Ovary (tissue), 9 donors: ENCODE data around the gene GYG1. TPM values are rescaled to one million over a fixed set of nuclear protein-coding genes. Genes with fewer than 3 reads are reported as not detected.

ENCODE experiments used
- DNase-seq, 5 donors: peaks; one replicate each; pipeline ENCODE4 v3.0.0-alpha.2; 2019 to 2020
- H3K27ac ChIP-seq, 2 donors: fragments of 200-600 bp; one replicate each; pipeline versions ENCODE4 v1.5.1 to v1.8.0; 2019 to 2022
- H3K27me3 ChIP-seq: fragments of 200-600 bp; one replicate; pipeline ENCODE4 v1.8.0; 2022
- H3K36me3 ChIP-seq: fragments of 200-600 bp; sonication (generic); one replicate; pipeline ENCODE4 v1.5.1; 2019
- H3K4me1 ChIP-seq: one replicate; pipeline ENCODE4 v1.8.1; 2013; ENCODE audit warnings: mild to moderate bottlenecking, moderate library complexity; ENCODE audit not compliant: insufficient read depth
- H3K4me3 ChIP-seq: fragments of 200-600 bp; sonication (generic); one replicate; pipeline ENCODE4 v1.5.1; 2017
- H3K9me3 ChIP-seq, 2 donors: fragments of 200-600 bp in 1 of 2; sonication (generic) in 1 of 2; one replicate each; pipeline versions ENCODE4 v1.5.1 to v1.8.1; 2013 to 2019; ENCODE audit warnings: mild to moderate bottlenecking in 1 of 2, moderate library complexity in 1 of 2
- CTCF ChIP-seq, 3 donors: fragments of 450-650 bp in 2 of 3; fragments of 200-600 bp in 1 of 3; IDR thresholded peaks; one replicate each; pipeline versions ENCODE4 v1.5.1 to v1.8.0; 2016 to 2022; ENCODE audit warnings: antibody characterized with exemption in 3 of 3, mild to moderate bottlenecking in 1 of 3
- EP300 ChIP-seq: sonication (generic); formaldehyde crosslinking; IDR thresholded peaks from one replicate; pipeline ENCODE4 v1.6.1; 2017; ENCODE audit warnings: antibody characterized with exemption
- POLR2A ChIP-seq: fragments of 450-650 bp; IDR thresholded peaks from one replicate; pipeline ENCODE4 v1.6.1; 2017; ENCODE audit warnings: antibody characterized with exemption, mild to moderate bottlenecking, moderate library complexity
- WGBS, 3 donors: extraction: QIAGEN DNeasy Blood & Tissue Kit in 1 of 3; methylation state at CpG; one replicate each; pipeline versions ENCODE4 v1.1.5 to v1.1.7; 2013 to 2017; 5-methylcytosine and 5-hydroxymethylcytosine counted together
- intact Hi-C, 4 donors: fragments of 100-400 bp; cut with DNase I; formaldehyde crosslinking; loops; one replicate each; pipeline versions ENCODE4 v1.11.0 to v1.15.1; 2022 to 2023
- polyA plus RNA-seq, 2 donors: library from polyadenylated mRNA; stranded (reverse); fragments of 200-250 nt in 1 of 2; fragments of 350-450 nt in 1 of 2; fragmentation: Illumina TruSeq in 1 of 2; extraction: RNeasy Lipid Tissue Mini Kit (QIAGEN cat#74804) in 1 of 2; gene quantifications; one replicate each; pipeline ENCODE4 v1.2.3, GENCODE V29; 2013 to 2014
- total RNA-seq, 7 donors: library from RNA; depleted of rRNA in 2 of 7; stranded (reverse); fragments of >200 nt in 2 of 7; fragmentation: NEBNext Ultra II Directional in 3 of 7; extraction: Animal tissue kit (Norgen Biotek cat#: 25700) in 3 of 7; gene quantifications; one replicate each; pipeline versions ENCODE4 v1.1.0 to v1.2.4, GENCODE V29; 2016 to 2023
- donor health status: DM: no; HTN: no; CAD: no; lungs with moderate emphysema.
- donor health status: DM: no; HTN: no; CAD: no.
- donor health status: Bipolar disorder and iron deficiency.
- donor health status: DM: yes; HTN: yes; CAD: no.
- donor health status: DM: no; HTN: no; CAD: no.
- donor health status: DM: yes; HTN: yes; CAD: no.

GYG1 gene
- total and polyA plus RNA-seq, 9 donors: 23.8 to 86.1 (median 58.4) TPM

GRCh38 chr3:149005416-149005815 lies 14.1 kb downstream of the GYG1 start:
- Histone ChIP-seq H3K4me1 (no peaks in the 10 kb centered on the region), H3K9me3 (no peaks in the 10 kb centered on the region), H3K4me3 (no peak overlapping the region), H3K36me3 (no peaks in the 10 kb centered on the region), H3K27ac (no peak overlapping the region), H3K27me3 (no peaks in the 10 kb centered on the region)
- whole genome bisulfite sequencing, 3 donors: 48 to 67% (median 54%) methylated on average over 1 of the region's 1 CpG
- TF ChIP-seq CTCF (IDR thresholded peaks at IDR 0.05) (no peak), POLR2A (no peak), EP300 (no peak)
- no peak for DNase-seq
- intact Hi-C loops: no loop called here

GRCh38 chr3:149007567-149008257 lies 16.4 kb downstream of the GYG1 start:
- no peaks in the 10 kb centered on the region for H3K4me1 ChIP-seq
- TF ChIP-seq EP300: no peak
- no peak for TF ChIP-seq POLR2A
- TF ChIP-seq CTCF (IDR thresholded peaks at IDR 0.05): no peak
- DNase-seq: no peak

GRCh38 chr3:149009732-149010131 lies 18.4 kb downstream of the GYG1 start:
- no peak for TF ChIP-seq CTCF (IDR thresholded peaks at IDR 0.05)
- no peak for TF ChIP-seq POLR2A
- no peak for TF ChIP-seq EP300
- WGBS, 3 donors: 94 to 98% (median 96%) methylated on average over 2 of the region's 2 CpGs
- no peak for DNase-seq
- Histone ChIP-seq H3K36me3 (no peaks in the 10 kb centered on the region), H3K9me3 (no peaks in the 10 kb centered on the region), H3K4me3 (no peak overlapping the region), H3K27ac (no peak overlapping the region), H3K4me1 (no peaks in the 10 kb centered on the region), H3K27me3 (no peaks in the 10 kb centered on the region)
- intact Hi-C loops: no loop called here

More at GRCh38 chr3:149007567-149008257, 16.4 kb downstream of the GYG1 start:
- no peaks in the 10 kb centered on the region for H3K9me3 ChIP-seq
- WGBS, 3 donors: 90 to 92% (median 91%) methylated on average over 7 of the region's 7 CpGs
- H3K27ac ChIP-seq: no peak overlapping the region
- H3K27me3 ChIP-seq: no peaks in the 10 kb centered on the region
- no peaks in the 10 kb centered on the region for H3K36me3 ChIP-seq
- intact Hi-C loops: no loop called here
- H3K4me3 ChIP-seq: no peak overlapping the region

- no peak overlapping the region for H3K27ac ChIP-seq
- no peak for DNase-seq
- 49 to 56% (median 53%) methylated on average over 6 of the region's 6 CpGs for WGBS, 3 donors
These were observed 19.2 kb downstream of the GYG1 start for GRCh38 chr3:149010504-149010951.

More at GRCh38 chr3:149010504-149010951, 19.2 kb downstream of the GYG1 start:
- no peak overlapping the region for H3K4me3 ChIP-seq
- H3K27me3 ChIP-seq: no peaks in the 10 kb centered on the region
- H3K9me3 ChIP-seq: no peaks in the 10 kb centered on the region
- TF ChIP-seq CTCF (IDR thresholded peaks at IDR 0.05) (no peak), EP300 (no peak), POLR2A (no peak)
- H3K4me1 ChIP-seq: no peaks in the 10 kb centered on the region
- intact Hi-C loops: no loop called here
- no peaks in the 10 kb centered on the region for H3K36me3 ChIP-seq
